ENCODE results near the gene ARHGAP6.

- TF ChIP-seq CTCF (IDR thresholded peaks at IDR 0.05) (no peak), POLR2A (IDR thresholded peaks at IDR 0.05) (no peak), EP300 (IDR thresholded peaks at IDR 0.05) (no peak)
Observed at GRCh38 chrX:11704725-11705495, 39.2 kb upstream of the ARHGAP6 start.

Data from ovary (tissue), 3 donors.